Stimulated activated CD8-positive, alpha-beta memory T cell treated with anti-CD3 and anti-CD28 coated beads, Interleukin-15, amount 100 ng/mL, for 48 hours (primary cell): ENCODE data around the gene COP1.

Experiments
- DNase-seq, 2 donors: peaks; one replicate each; pipeline ENCODE4 v3.0.0-alpha.2; 2020; ENCODE audit warnings: low read depth in 2 of 2

Gene COP1

DNA sequence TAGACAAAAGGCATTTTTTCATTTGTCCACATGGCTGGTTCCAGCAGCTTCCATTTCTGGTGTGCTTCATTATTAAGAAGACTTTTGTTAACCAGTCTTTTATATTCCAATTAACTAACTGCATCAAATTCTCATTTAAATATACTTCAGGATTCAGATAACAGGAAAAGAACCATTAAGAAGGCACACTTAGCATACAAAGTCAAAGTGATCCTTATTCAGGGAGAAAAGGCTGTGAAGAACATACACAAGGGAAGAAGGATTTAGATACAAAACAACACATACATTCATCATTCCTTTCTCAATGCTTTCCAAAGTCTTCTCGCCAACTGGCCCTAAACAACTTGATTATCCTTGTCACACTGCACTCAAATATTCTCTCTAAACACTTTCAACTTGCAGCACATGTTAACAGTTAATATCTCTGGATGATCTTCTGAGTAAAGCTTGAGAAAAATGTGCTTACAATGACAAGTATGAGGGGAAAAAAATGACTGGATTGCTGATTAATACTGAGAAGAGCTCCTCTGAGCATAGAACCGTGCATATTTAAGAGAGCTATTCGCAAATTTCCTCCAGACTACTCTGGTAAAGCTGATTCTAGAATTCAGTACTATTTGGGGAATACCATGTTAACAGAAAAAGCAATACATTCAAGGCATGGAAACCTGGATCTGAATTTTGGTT is 238.5 kb downstream of the COP1 start:
- no peak for DNase-seq

DNA sequence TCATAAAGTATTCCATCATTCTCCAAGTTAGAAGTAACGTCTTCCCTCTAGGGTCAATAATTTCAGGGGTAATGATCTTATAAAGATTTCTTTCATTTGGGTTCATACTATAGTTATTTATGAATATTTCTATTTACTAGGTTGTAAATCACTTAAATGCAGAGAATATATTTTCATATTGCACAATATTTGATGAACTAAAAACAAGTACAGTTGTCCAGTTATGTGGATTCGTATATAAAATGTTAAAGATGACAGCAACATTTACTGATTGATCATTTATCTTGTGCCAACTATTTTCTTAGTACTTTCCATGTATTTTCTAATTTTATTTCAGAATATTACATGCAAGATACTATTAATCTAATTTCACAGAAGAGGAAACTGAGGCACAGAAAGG is 243.3 kb downstream of the COP1 start:
- no peak for DNase-seq

DNA sequence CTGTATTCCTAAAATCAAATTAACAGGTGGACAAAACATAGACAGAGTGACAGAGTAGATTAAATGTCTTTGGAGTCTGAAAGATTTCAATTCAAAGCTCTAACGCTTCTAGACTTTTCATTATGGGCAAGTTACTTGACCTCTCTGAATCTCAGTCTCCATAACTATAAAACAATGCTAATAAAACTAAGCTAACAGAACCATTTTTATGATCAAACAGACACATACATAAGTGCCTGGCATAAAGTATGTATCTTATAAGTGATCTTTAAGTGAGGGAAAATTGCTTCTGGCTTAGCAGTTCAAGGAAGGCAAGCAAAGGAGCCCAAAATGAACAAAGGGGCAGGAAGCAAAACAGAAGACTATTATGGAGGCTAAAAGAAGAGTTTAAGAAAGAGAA is 246.9 kb downstream of the COP1 start:
- DNase-seq: no peak

DNA sequence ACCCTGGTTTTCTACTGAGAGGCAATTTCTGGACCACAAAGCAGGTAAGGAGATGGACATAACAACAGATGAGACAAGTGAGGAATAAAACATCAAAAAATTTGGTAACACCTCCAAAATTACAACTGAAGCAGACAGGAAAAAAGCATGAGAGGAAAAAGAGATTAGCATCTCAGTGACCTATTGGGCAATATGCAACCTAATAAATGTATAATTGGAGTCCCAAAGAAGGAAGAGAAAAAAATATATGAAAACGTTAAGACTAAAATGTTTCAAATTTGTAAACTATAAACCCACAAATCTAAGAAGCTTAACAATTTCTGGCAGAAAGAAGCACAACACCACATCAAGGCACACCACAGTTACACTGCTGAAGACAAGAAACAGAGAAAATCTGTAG is 255.5 kb downstream of the COP1 start:
- DNase-seq: no peak

DNA sequence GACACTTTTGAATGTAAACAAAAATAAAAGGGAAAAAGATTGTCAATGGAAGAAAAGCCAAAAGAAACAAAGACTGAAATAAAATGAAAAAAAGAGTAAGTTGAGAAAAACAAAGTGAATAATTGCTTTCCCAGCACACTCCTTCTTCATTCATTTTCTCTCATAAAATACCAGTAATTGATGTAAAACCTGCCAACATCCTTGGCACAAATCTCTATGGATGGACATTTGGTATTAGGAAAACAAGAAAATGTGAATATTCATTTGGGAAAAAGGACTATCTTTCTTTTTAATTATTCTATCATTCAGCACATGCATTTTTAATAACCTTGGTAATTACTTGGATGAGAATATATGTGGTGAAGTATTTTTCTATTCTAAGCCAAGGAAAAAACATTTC is 259.3 kb downstream of the COP1 start:
- no peak for DNase-seq

DNA sequence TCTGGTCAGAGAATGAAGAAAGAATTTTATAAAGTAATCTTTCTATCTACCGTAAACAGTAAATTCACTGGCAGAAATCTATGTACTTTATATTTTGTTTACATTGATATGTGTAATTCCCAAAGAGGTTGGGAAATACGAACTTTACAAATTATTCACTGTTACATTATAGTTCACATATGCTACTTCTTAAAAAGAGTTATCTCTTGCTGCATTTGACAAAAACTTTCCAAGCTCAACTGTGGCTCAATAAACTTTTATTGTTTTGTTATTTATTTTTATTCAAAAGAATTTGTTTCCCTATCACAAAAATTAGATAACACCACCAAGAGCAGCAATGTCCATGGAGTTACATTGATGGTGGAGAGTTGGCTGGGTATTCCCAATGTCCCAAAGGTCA is 262.5 kb downstream of the COP1 start:
- no peak for DNase-seq

DNA sequence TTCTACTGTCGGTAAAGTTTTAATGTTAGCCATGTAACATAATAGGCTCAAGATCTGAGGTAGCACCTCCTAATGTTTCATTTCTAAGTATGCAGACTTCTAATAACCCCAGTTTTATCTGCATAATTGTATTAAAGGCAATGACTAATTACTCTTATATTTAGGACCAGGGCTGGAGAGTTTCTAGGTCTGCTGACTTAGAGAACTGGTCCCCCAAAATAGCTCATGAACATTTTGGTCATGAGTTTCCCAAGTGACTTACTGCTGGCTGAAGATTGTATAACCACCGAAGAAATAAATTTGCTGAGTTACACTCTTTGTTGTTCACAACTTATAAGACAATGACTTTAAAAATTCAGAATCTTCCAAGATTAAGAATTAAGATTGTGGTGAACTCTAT is 265.9 kb downstream of the COP1 start:
- DNase-seq: no peak

DNA sequence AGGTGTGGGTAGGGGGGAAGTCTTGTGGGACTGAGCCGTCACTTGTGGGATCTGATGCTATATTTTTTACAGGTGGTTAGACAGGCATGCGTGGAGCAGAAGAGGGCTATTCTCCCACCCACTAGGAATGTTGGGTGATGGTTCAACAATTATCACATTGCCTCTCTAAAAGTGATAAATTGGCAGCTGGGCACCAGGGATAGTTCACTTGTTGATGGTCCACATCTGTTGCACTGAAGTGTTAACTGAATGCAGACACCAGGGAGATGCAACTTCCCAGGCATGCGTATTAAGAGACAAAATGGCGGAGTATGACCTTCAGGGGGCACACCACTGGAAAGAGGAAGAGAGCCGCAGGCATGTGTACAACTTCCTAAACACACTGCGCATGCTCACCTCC is 270.4 kb downstream of the COP1 start:
- no peak for DNase-seq

DNA sequence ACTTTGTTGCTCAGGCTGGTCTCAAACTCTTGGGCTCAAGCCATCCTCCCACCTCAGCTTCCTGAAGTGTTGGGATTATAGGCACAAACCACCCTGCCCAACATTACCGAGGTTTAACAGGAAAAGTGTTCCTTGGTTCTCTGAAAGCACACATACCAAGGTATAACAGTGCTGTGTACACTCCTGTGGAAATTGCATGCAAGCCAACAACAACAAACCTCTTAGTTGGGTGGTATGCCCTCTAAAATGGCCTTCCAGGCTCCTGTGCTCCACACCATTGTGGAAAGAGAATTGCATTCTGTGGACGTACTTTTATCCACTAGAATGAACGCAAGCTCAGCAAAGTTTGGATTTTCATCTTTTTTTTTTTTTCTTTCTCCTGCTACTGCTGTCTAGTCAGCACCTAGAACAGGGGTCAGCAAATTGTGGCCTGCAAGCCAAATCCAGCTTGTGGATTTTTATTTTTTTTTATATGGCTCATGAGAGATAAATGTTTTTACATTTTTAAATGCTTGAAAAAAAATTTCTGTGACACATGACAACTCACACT is 271.4 kb downstream of the COP1 start:
- DNase-seq: no peak

DNA sequence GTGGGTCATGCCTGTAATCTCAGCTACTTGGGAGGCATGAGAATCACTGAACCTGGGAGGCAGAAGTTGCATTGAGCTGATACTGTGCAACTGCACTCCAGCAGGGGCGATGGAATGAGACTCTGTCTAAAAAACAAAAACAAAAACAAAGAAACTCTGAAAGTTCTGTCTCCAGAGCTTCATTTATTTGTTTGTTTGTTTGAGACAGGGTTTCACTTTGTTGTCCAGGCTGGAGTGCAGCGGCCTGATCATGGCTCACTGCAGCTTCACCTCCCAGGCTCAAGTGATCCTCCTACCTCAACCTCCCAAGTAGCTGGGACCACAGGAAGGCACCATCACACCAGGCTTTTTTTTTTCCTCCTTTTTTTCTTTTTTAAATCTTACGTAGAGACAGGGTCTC is 271.9 kb downstream of the COP1 start:
- no peak for DNase-seq

DNA sequence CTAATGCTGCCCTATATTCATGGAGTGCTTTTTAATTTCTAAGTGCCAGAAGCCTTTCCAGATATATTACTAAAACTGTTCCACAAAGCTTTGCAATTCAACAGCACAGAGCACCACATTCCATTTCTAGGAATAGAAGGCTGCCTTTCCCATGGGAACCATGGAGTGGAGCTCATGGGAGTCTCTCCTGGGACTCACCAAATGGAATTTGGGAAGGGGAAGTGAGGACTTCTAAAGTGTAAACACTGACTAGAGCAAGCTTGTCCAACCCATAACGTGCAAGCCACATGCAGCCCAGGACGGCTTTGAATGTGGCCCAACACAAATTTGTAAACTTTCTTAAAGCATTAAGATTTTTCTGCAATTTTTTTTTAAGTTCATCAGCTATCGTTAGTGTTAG is 273.3 kb downstream of the COP1 start:
- no peak for DNase-seq

DNA sequence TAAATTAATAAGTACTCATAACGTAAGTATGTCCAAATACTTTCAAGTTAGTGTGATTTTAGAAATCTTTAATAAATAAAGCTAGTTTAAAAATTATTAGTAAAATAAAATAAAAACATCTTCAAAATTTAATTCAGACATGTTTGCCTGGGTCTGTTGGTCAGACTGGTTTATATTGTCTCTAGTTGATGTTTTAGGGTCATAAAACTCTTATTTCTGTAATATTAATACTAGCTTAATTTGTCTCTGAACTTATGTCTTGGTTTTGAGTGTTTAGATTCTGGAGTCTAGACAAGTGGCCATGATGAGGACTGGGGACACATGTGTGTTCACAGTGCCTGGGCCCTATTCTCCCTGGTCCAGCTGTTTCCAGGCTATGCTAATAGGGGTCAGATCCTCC is 279.1 kb downstream of the COP1 start:
- no peak for DNase-seq

DNA sequence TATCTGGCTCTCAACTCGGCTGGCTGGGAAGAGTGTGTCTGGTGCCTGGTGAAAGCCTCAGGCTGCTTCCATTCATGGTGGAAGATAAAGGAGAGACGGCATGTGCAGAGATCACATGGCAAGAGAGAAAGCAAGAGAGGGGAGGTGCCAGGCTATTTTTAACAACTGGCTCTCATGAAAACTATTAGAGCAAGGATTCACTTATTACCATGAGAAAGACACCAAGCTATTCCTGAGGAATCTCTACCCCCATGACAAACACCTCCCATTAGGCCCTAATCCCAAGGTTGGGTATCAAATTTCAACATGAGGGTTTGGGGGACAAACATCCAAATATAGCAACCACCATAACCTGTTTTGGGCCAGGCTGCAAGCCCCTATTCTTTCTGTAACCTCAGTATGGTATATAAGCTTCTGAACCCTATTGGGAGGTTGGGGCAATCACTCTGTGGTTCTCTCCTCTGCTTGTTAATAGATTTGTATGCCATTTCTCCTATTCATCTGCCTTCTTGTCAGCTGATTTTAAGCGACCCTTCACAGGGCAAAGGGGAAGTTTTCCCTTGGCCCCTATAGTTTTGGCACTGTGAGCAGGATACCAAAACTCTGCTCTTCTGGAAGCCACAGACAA is 284.7 kb downstream of the COP1 start:
- no peak for DNase-seq

DNA sequence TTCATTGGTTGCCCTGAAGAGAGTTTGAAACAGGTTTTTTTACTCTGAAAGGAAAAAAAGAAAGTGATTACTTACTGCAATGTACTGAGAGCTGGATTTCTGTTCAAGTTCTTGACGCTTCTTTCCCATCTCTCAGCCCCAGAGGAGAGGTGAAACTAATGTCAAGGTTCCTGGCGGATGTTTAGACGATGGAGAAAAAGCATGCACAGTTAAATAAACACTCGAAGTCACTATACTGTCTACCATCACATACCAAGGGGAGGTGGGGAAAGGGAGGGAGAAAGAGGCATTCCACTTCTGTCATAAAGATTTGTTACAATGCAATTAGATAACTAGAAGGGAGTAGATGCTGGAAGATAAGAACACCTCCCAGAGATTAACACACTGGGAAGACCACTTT is 286.7 kb downstream of the COP1 start:
- DNase-seq: no peak

DNA sequence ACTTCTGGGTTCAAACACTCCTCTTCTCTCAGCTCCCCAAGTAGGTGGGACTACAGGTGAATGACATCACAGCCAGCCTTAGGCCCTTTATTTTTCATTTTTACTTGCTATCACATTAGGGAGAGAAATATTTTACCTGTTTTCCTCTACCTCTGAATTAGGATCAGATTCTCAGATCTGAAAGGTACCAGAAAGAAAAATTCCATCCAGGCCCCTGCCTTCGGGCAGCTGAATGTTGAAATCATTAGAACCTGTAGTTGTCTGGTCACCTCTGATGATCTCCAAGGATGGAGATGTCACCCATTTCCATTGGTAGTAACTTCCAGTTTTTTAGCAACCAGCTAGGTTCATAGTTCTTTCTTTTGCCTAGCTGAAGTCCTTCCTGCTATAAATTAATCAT is 288.1 kb downstream of the COP1 start:
- DNase-seq: no peak

DNA sequence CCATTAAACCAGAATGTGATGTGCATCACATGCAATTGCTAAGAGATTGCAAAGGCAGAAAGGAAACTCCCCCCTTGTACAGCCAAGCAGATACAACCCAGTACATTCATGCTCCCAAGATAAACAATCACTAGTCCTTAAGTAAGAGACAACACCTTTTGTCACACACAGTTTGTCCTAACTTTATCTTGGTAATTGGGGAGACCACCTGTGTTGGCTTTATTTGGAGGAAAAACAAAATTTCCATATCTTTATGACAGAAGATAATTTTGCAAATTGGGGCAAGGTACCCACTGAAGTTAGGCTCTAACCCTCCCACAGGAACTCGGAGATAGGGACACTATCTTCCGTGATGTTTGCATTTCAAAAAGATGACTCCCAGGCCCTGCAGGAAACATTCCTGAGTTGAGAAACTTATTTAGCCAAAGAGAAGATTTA is 288.7 kb downstream of the COP1 start:
- DNase-seq: no peak

DNA sequence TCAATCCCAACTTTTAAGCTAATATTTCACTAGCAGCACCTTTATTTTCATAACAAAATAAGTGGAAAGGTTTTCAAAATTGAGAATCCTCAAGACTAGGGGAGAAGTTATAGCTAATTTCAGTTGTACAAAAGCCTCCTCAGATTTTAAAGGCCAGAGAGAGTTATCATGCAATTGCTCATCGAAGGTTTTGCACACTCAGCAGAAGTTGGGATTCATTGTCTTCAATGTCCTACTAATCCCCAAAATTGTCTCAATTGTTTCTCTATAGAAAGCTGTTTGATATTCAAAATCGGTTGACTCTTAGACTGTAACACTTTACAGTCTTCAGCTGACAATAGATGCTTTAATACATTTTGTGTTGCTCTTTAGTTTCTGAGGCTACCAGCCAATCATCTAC is 293.0 kb downstream of the COP1 start:
- no peak for DNase-seq

DNA sequence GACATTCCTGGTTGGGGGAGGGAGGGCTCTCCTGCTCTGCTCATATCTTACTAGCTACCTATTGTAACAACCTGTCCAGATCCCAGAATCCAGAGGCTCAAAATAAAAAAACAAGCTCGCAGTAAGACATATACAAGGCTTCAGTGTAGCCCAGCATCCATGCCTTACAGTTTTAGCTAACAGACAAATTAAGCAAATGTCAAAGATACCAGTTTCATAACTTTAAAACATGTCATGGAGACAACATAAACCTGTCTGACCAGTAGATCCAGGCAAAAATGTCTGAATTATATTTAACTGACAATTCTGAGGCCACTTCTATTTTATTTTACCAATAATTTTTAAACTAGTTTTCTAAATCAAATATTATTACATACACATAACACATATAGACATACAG is 295.9 kb downstream of the COP1 start:
- DNase-seq: no peak

DNA sequence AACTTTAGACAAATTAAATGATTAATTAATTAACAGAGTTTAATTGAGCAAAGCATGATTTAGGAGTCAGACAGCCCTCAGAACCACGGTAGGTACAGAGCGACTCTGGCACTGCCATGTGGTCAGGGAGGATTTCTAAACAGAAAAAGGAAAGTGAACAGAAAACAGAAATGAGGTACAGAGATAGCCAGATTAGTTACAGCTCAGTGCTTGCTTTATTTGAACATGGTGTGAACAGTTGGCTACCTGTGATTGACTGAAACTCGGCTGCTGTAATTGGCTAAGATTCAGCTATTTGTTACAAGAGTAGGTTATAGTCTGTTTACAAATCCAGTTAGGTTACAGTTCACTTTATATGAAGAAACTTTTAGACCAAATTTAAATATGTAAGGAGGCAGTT is 300.7 kb downstream of the COP1 start:
- DNase-seq: no peak

DNA sequence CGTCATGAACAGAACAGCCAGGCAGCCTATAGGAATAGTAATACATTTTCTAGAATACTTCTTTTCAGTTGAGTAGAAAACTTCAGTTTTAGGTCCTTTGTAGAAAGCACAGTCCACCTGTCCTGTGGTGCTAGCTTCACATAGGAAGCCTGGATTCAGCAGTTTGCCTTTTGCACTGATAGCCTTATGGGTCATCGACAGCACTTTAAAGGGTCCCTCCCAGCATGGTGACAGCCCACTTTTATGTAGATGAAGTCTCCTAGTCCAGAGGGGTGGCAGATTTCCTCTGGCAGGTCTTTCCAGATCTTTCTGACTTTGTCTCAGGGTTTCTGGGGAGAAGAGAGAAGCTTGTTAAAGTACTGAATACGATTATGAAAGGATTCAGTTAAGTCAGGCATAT is 302.3 kb downstream of the COP1 start:
- DNase-seq: no peak

DNA sequence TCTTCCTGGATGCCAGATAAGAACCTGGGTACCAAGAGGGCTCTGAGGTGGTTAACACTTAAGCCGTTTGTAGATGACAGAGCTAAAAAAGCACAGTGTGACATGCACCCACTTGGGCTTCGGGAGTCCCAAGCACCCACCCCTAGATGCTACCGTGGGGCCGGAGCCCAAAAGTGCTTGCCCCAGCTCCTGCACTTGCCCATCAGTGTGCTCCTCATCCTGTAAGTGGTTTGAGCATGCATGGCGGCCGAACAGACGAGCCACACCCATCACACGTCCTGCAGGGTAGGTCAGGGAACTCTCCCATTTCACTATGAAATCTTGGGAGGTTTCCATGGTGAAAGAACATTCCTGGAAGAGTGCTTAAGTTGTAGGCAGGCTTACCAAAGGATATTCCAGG is 304.8 kb downstream of the COP1 start:
- no peak for DNase-seq

DNA sequence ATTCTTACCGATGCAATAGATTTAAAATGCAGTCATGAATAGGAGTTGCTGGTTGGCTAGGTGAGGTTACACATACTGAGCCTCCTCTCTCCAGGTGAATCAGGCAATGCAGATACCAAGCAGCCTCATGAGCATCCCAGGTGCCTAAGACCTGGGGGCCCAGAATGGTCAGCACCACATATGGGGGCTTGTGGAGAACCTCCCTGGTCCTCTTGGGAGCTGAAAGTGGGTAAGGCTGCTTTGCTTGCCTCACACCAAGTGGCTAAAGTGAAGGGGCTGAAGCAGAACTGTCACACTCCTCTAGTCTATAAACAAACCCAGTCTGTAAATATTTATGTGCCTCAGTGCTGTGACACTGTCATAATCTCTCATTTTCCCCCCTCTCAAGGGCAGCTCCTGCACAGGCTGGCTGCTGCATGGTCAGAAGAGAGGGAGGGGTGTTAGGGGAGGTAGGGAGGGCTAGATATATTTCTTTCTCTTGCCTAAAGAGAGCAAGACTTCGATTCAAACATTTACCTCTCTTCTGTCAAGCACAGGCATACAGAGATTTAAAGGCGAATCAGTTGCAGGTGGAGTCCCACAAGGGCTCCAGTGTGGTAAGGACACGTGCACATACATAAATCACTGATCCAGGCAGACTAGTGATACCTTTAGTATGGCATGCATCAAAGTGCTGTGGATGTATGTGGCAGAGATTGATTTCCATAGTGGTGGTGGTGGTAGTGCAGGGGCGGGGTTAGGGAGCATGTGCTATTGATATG is 305.8 kb downstream of the COP1 start:
- DNase-seq: no peak

DNA sequence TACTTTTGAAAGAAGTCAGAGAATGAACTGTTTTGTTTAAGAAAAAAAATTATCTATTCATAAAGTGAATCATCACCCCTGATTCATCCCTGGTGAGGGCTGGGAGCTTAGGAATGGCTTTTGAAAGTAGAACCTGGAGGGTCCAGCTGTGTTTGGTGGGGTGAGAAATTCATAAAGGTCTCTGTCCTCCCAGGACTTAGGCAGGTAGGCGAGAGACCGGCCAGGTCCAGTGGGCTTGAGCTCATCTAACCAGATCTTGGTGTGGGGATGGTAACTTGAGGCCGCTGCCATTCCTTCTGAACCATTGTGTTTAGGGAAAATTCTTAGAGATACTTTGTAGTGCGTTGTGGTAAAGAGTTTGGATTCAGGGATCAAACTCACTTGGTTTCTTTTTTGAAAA is 306.9 kb downstream of the COP1 start:
- no peak for DNase-seq
